HAP-1 (cell line): Measurements from ENCODE around the gene CDIP1.
A peak's percentile ranks its signal among the peaks of the same experiment; 100 is the strongest.

ENCODE experiments used
- DNase-seq, 2 experiments: peaks; one replicate each; pipeline ENCODE4 v3.0.0-alpha.2; 2016 to 2020; ENCODE audit warnings: low spot score in 2 of 2
- H3K27me3 ChIP-seq: fragments of 250-450 bp; sonication (Bioruptor Pico); 2 replicates; pipeline ENCODE4 v1.5.1; 2020; ENCODE audit warnings: low read depth, mild to moderate bottlenecking, moderate library complexity
- H3K36me3 ChIP-seq: fragments of 250-450 bp; sonication (Bioruptor Pico); replicated peaks from 2 replicates; pipeline ENCODE4 v1.5.1; 2020; ENCODE audit warnings: mild to moderate bottlenecking
- H3K4me1 ChIP-seq: fragments of 250-450 bp; sonication (Bioruptor Pico); 2 replicates; pipeline ENCODE4 v1.5.1; 2020; ENCODE audit warnings: mild to moderate bottlenecking
- H3K4me3 ChIP-seq: fragments of 250-450 bp; sonication (Bioruptor Pico); 2 replicates; pipeline ENCODE4 v1.5.1; 2020; ENCODE audit warnings: mild to moderate bottlenecking, moderate library complexity
- H3K9me3 ChIP-seq: fragments of 250-450 bp; sonication (Bioruptor Pico); 2 replicates; pipeline ENCODE4 v1.5.1; 2020; ENCODE audit warnings: mild to moderate bottlenecking, moderate library complexity
- in situ Hi-C: fragments of 300-500 bp; cut with MboI; formaldehyde crosslinking; loops from 3 replicates; pipeline ENCODE4 v1.14.3; 2020; ENCODE audit warnings: low sequenced_read_pairs, inconsistent platforms, mixed read lengths

The CDIP1 gene

DNA sequence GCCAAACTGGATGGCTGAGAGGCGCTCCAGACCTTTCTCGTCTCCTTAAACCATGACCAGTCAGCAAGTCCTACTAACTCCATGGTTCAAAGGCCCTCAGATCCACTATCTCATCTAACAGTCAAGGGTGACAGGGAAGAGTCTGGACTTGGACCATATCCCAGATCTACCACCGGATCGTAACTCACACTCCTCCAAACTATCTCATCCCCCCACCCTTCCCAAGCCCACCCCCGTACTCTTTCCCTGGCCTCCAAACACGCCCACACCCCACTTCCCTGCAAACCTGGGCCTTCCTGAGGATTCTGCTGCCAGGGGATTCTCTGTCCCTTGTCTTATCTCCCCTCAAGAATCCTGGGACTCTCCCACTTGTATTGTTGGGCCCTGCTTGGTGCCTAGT, 5.1 kb downstream of the CDIP1 start:
- H3K9me3 ChIP-seq: no peaks in the 10 kb centered on the region
- peaks cover 7% of the 10 kb centered on the region for H3K4me1 ChIP-seq
- no peaks in the 10 kb centered on the region for H3K27me3 ChIP-seq
- peaks cover 4% of the 10 kb centered on the region for H3K36me3 ChIP-seq
- in situ Hi-C loops: no loop called here
- no peak for DNase-seq
- H3K4me3 ChIP-seq: no peak overlapping the region

DNA sequence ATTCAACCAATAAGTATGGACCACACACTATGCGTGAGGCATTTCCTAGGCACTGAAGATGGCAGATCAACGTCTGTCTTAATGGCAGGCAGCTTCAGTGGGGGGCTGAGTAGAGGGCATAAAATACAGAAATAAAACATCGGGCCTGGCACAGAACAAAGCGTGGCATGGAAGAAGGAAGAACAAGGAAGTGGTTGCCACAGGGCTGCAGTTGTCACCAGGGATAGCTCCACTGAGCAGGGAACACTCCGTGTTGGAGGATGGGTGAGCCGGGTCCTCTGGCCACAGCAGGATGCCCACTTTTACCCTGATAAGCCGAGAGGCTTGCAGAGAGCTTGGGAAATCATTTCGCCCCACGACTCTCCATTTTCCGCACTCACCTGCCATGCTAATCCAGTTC, 6.3 kb downstream of the CDIP1 start:
- peaks cover 4% of the 10 kb centered on the region for H3K36me3 ChIP-seq
- H3K27me3 ChIP-seq: no peaks in the 10 kb centered on the region
- in situ Hi-C loops: no loop called here
- no peaks in the 10 kb centered on the region for H3K9me3 ChIP-seq
- H3K4me1 ChIP-seq: peaks cover 3% of the 10 kb centered on the region
- no peak overlapping the region for H3K4me3 ChIP-seq
- no peak for DNase-seq

DNA sequence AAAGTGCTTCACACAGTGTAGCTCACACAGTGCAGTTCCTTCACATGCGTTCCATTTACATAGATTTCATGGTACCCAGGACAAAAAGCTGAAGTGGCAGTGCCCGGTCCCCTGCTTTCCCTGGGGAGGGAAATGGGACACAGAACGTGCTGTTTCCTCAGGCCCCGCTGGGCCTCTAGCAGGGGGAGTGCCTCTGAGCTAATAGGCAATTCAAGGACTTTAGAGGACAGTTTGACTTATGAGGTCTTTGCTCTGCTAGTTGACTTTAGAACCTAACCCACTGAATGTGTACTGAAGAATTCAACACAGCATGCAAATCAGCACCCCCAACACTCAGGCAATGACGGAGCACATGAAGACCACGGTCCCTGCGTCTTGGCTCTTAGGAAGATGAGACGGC, 6.8 kb downstream of the CDIP1 start:
- H3K27me3 ChIP-seq: no peaks in the 10 kb centered on the region
- H3K36me3 ChIP-seq: peaks cover 4% of the 10 kb centered on the region
- no peaks in the 10 kb centered on the region for H3K9me3 ChIP-seq
- H3K4me3 ChIP-seq: no peak overlapping the region
- in situ Hi-C loops: no loop called here
- no peak for DNase-seq
- no peaks in the 10 kb centered on the region; the same call in 1 of the 2 replicates for H3K4me1 ChIP-seq

DNA sequence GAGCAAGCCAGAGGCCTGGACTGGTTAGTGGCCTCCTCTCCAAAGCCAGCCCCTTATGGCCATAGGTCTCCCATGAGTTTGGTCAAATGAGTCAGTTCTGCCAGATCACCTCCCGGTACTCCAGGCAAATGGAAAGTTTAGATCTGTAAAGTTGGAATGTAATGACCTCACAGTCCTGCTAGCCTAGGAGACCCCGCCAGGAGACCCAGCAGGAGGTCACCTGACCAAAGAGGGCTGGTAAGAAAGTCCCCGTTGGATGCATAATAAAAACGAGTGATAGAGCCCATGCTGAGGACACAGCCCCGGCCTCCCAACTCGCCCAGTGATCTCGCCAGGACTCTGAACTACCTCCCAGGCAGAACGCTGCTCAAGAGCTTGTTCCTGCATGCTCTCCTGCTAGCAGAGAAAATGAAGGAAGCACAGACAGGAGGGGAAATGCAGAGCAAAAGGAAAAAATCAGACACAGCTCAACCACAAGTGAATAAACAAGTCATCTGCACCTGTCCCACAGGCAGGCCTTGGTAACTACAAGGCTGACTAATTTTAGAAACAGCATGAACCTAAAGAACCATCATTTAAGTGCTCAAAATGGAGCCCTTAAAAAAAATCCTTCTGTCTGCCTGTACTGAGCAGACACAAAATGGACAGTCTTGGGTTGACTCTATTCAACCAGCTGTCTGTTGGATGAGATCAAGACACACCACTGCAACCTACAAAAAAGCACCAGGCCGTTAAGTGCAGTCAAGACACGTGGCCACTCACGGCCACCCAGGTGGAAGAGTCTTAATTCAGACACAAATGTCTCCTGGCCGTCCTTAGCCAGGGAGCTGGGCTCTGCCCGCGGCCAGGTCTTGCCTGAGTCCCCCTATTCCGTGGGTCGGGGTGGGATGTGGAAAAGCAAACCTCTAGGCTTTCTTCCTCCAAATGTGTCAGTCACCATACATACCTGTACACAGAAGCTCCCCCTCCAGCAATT, 9.2 kb downstream of the CDIP1 start:
- H3K4me1 ChIP-seq: no peaks in the 10 kb centered on the region
- no peak overlapping the region for H3K4me3 ChIP-seq
- peaks cover 4% of the 10 kb centered on the region for H3K36me3 ChIP-seq
- in situ Hi-C loops: no loop called here
- H3K9me3 ChIP-seq: no peaks in the 10 kb centered on the region
- no peaks in the 10 kb centered on the region for H3K27me3 ChIP-seq
- DNase-seq: no peak

DNA sequence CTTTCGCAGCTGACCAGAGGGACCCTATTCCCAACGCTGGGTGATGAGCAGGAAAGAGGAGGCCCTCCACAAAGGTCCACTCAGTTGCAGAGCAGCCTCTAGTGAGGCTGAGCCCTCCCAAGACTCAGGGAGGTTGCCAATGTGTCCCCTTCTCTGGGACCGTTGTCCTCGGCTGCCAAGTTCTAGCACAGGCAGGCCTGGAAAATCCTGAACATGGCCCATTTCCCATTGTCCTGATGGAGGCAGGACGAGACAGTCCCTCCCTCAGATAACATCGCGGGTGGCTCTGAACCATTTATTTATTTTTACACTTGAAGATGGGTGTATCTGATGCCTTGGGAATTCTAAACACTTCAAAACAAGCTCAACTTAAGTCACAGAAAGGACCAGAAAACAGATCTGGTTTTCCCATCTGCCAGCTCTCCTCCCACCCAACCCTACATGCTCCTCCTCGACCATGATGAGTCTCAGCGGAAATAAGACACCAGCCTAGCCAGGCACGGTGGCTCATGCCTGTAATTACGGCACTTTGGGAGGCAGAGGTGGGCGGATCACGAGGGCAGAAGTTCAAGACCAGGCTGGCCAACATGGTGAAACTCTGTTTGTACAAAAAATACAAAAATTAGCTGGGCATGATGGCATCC, 12.8 kb downstream of the CDIP1 start:
- Histone ChIP-seq H3K27me3 (no peaks in the 10 kb centered on the region), H3K9me3 (no peaks in the 10 kb centered on the region), H3K36me3 (no peaks in the 10 kb centered on the region; the same call in 1 of the 2 replicates), H3K4me1 (no peaks in the 10 kb centered on the region), H3K4me3 (no peak overlapping the region)
- no peak for DNase-seq
- in situ Hi-C loops: no loop called here

DNA sequence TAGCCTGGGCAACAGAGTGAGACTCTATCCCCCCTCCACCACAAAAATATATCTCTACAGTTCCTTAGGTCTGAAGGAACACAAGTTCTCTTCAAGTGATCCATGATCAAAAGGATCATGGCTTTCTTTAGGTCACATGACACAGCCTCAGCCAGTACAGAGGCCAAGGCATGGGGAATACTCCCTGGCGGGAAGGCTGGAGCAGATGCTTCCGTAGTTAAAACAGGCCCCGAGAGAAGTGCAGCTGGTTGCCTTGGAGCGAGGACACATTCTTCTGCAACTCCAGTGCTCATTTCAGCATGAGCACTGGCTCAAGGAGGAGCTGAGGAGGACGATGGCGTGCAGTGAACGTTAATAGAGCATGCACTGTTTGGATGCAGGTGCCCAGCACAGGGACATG, 13.5 kb downstream of the CDIP1 start:
- in situ Hi-C loops: no loop called here

DNA sequence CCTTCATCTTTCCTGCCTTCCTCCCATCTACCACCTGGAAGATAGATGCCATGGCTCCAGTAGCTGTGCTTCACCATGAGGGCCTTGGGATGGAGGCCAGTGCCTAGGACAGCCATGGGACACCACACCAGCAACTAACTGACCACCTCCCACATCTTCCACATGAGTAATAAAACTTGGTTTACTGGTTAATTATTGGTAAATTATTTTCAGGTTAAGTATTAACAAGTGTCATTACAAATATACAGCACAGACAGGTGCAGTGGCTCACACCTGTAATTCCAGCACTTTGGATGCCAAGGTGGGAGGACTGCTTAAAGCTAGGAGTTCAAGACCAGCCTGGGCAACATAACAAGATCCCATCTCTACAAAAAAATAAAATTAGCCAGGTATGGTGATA, 14.0 kb downstream of the CDIP1 start:
- no peaks in the 10 kb centered on the region for H3K9me3 ChIP-seq
- H3K36me3 ChIP-seq: no peaks in the 10 kb centered on the region; the same call in 1 of the 2 replicates
- no peak for DNase-seq
- in situ Hi-C loops: no loop called here
- no peaks in the 10 kb centered on the region for H3K4me1 ChIP-seq
- H3K27me3 ChIP-seq: no peaks in the 10 kb centered on the region
- no peak overlapping the region for H3K4me3 ChIP-seq

More for the DNA sequence above, 13.5 kb downstream of the CDIP1 start:
- H3K4me3 ChIP-seq: no peak overlapping the region
- DNase-seq: no peak
- no peaks in the 10 kb centered on the region for H3K9me3 ChIP-seq
- no peaks in the 10 kb centered on the region; the same call in 1 of the 2 replicates for H3K36me3 ChIP-seq
- no peaks in the 10 kb centered on the region for H3K27me3 ChIP-seq
- H3K4me1 ChIP-seq: no peaks in the 10 kb centered on the region

DNA sequence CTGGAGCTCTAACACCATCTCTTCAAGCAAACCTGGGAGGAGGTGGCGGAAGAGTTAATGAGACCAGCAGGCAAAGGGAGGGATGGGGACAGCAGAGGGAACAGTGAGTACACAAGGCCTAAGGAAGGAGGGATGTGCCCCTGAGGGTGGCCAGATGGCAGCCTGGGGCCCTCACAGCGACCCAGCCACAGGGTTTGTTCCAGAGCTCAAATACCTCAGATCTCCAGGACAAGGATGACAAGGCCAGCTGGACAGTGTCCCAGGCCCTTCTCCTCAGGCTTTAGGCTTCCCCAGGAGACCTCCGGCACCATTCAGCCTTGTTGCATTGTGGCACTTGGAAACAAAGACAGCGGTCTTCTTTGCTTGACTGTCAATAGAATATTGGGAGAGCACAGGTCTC, 14.9 kb downstream of the CDIP1 start:
- H3K9me3 ChIP-seq: no peaks in the 10 kb centered on the region
- in situ Hi-C loops: no loop called here
- H3K4me3 ChIP-seq: no peak overlapping the region
- no peaks in the 10 kb centered on the region for H3K4me1 ChIP-seq
- DNase-seq: no peak
- no peaks in the 10 kb centered on the region; the same call in 1 of the 2 replicates for H3K36me3 ChIP-seq
- no peaks in the 10 kb centered on the region for H3K27me3 ChIP-seq

DNA sequence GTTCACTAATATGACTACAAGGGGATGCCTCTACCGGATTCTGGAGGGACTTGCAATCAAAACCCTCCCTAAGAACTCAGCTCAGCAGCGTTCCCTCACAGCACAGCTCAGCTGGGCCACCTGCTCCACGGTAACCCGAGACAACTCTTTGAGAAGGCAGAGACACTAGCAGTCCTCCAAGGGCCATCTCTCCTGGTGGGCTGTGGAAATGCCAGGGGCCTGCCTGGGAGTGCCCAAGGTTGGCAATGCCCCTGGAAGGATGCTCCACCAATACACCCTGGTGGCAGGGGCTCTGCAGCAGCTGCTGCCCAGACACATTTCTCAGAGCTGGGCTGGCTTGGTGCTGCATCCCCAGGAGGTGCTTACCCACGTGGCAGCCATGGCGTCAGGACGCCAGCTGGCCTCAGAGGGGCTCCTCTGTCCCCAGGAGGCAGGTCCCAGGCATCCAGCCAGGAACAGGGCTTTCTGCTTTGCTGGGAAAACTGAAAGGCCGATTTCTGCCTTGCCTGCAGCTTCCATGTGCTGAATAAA, 16.5 kb downstream of the CDIP1 start:
- Histone ChIP-seq H3K4me1 (no peaks in the 10 kb centered on the region), H3K36me3 (no peaks in the 10 kb centered on the region; the same call in 1 of the 2 replicates), H3K27me3 (no peaks in the 10 kb centered on the region), H3K9me3 (no peaks in the 10 kb centered on the region), H3K4me3 (no peak overlapping the region)
- DNase-seq: no peak
- in situ Hi-C loops: no loop called here

DNA sequence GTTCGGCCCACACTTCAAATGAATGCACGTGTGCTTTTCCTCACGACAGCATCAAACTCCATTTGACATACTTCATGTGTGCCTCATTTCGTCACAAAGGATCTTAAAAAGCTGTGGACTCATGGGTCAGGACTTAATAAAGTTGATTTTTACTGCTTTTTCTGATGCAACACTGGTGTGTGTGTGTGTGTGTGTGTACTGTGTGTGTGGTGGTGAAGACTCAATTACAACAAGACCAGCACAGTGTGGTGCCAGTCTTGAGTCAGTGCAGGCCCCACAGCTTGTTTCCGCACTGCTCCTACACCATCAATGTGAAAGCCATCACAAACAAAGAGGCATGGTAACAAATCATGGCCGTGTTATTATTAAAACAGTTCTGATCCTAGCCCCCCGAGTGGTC, 17.7 kb downstream of the CDIP1 start:
- Histone ChIP-seq H3K9me3 (no peaks in the 10 kb centered on the region), H3K4me1 (no peaks in the 10 kb centered on the region; the same call in 1 of the 2 replicates), H3K4me3 (no peak overlapping the region), H3K27me3 (no peaks in the 10 kb centered on the region), H3K36me3 (no peaks in the 10 kb centered on the region; the same call in 1 of the 2 replicates)
- no peak for DNase-seq
- in situ Hi-C loops: no loop called here

DNA sequence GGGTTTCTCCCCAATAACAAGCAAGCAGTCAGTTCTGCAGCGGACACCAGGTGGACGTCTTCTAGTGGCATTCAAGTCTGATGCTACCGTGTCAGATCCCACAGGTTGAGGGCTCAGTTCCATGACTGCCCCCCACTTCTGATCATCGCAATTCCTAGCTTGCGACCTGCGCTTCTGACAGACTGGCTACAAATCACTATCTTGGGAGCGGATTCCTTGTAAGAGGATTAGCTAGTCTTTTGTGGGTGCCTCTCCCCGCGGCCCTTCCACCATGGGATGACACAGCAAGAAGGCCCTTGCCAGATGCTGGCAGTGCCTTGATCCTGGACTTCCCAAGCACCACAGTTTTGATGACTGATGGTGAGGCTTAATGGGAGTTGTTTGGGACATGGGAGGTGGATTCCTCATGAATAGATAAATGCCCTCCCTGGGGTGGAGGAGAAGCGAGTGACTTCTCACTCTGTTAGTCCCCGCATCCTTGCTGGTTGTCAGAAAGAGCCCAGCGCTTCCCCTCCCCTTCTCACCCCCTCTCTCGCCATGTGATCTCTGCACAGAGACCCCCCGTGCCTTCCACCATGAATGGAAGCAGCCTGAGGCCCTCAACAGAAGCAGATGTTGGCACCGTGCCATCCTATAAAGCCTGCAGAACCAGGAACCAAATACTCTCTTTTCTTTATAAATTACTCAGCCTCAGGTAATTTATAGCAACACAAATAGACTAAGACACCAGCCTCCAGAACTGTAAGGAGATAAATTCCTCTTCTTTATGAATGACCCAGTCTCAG, 19.1 kb downstream of the CDIP1 start:
- Histone ChIP-seq H3K4me1 (no peaks in the 10 kb centered on the region; the same call in 1 of the 2 replicates), H3K9me3 (no peaks in the 10 kb centered on the region), H3K4me3 (no peak overlapping the region), H3K36me3 (no peaks in the 10 kb centered on the region; the same call in 1 of the 2 replicates), H3K27me3 (no peaks in the 10 kb centered on the region)
- in situ Hi-C loops: loop anchor here (5.0 to 10.0 kb wide), 2 partner anchors 68 to 435 kb away; partner anchors contain the start of gene SEC14L5
- DNase-seq: no peak

DNA sequence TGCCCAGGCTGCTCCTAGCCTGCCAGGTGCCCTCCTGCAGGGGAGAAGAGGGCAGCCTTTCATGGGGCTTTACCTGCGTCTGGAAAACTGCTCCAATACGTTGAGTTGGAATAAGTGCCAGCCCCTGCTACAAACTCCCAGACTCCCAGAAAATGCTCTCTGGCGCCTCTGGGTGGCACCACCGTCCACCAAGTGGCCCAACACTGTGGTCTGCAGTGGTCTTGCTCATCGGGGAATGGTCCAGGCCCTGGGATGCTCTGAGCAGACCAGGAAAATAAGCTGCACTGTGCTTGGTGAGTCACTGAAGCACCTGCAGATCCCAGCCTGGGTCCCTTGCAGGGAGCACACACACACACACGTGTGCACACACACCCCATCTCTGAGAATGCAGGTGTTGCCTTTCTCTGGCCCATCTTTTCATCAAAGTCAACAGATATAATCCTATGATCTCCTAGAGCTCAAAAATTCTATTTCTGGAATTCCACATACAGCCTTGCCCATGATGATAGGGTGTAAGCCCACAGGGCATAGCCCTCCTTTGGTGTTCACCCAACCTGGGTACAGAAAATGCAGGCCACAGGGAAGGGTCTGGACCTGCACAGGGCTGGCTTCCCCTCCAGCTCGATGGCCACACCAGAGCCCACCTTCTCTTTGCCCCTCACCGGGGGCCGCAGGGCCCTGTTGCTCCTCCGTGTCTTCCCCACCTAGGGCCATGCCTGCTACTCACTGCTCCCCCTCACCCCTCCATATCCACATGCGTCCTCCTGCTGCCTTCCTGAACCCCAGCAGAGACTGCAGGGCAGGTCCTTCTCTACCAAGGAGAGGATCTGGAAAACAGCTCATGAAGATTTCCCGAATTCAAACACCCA, 20.5 kb downstream of the CDIP1 start:
- Histone ChIP-seq H3K36me3 (no peaks in the 10 kb centered on the region; the same call in 1 of the 2 replicates), H3K27me3 (no peaks in the 10 kb centered on the region), H3K4me1 (no peaks in the 10 kb centered on the region; the same call in 1 of the 2 replicates), H3K4me3 (no peak overlapping the region), H3K9me3 (no peaks in the 10 kb centered on the region)
- DNase-seq: peak; percentile 27 to 65
- in situ Hi-C loops: loop anchor here (5.0 to 10.0 kb wide), 2 partner anchors 69 to 437 kb away; partner anchors contain the start of gene SEC14L5
